Left cardiac atrium (tissue), 4 donors: ENCODE results near the gene GLRX. TPM values are rescaled to one million over a fixed set of nuclear protein-coding genes. Genes with fewer than 3 reads are reported as not detected.
"Not testable (repeated sequence)": the region's sequence is repeated elsewhere in the genome, so short reads cannot be mapped to it uniquely, and the experiment has no call there.

Source experiments
- ATAC-seq, 2 donors: fragments of 200-7000 bp; cut with Tn5 transposase; one replicate each; pipeline ENCODE4 v1.9.1; 2020; ENCODE audit warnings: mild to moderate bottlenecking in 2 of 2, moderate library complexity in 2 of 2
- DNase-seq: peaks from one replicate; pipeline ENCODE4 v3.0.0-alpha.2; 2020
- intact Hi-C, 2 donors: fragments of 100-400 bp; cut with DNase I; formaldehyde crosslinking; loops; one replicate each; pipeline versions ENCODE4 v1.14.1 to v1.15.1; 2022 to 2023
- long read RNA-seq: library from polyadenylated mRNA; unstranded; transcript quantifications from one replicate; pipeline ENCODE4 v2.0.0, GENCODE V29; 2021
- total RNA-seq, 2 donors: library from RNA; stranded (reverse); fragmentation: NEBNext Ultra II Directional; extraction: Animal tissue kit (Norgen Biotek cat#: 25700); gene quantifications; one replicate each; pipeline ENCODE4 v1.2.1, GENCODE V29; 2021
- donor health status: DM: no; HTN: yes; CAD: no.
- donor health status: DM: no; HTN: yes; CAD: no; lungs with severe emphysema.
- donor health status: DM: yes; HTN: yes; CAD: no.
- donor health status: Dilated cardiomyopathy.

Gene GLRX
- total RNA-seq, result 10 to 100 TPM; 73.1 to 76.0 TPM
- long read RNA-seq, transcript GLRX-201 (3 exons, 1,211 nt), result major isoform, 19 of 22 reads
- long read RNA-seq, partial matches to known transcripts, result 0 of 22 reads
- long read RNA-seq, other reads (novel, unspliced or antisense), result 1 of 22 reads

- ATAC-seq (peak; percentile 78), DNase-seq (peak; percentile 76)
- intact Hi-C loops, result no loop called here
Measured at GRCh38 chr5:95822542-95823181, at the start of gene GLRX. Gene GLRX (minus strand): TSS chr5:95822726. CDS start chr5:95822662, 64 bp downstream.

GRCh38 chr5:95871146-95871806, 48.8 kb upstream of the GLRX start:
- no peak for ATAC-seq
- intact Hi-C loops, result no loop called here
- DNase-seq, result no peak

- intact Hi-C loops, result no loop called here
Measured at GRCh38 chr5:95870105-95870672, 47.7 kb upstream of the GLRX start.

GRCh38 chr5:95869173-95869855, 46.8 kb upstream of the GLRX start:
- DNase-seq, ATAC-seq: not testable (repeated sequence)
- intact Hi-C loops, result loop anchor here in 1 of 2 donors (10.0 kb wide), 1 partner anchor 735 kb away; no protein-coding TSS in a partner anchor

More at GRCh38 chr5:95870105-95870672, 47.7 kb upstream of the GLRX start:
- ATAC-seq (peak; percentile 3 to 70), DNase-seq (no peak)

- no peak for ATAC-seq
Measured at GRCh38 chr5:95868136-95868535, 45.6 kb upstream of the GLRX start.

GRCh38 chr5:95866435-95867040, 44.0 kb upstream of the GLRX start:
- intact Hi-C loops, result loop anchor here in 1 of 2 donors (10.0 kb wide), 1 partner anchor 738 kb away; no protein-coding TSS in a partner anchor
- no peak for ATAC-seq
- DNase-seq, result no peak

More at GRCh38 chr5:95868136-95868535, 45.6 kb upstream of the GLRX start:
- no peak for DNase-seq
- intact Hi-C loops, result loop anchor here in 1 of 2 donors (10.0 kb wide), 1 partner anchor 737 kb away; no protein-coding TSS in a partner anchor

- intact Hi-C loops, result loop anchor here in 1 of 2 donors (5.0 to 10.0 kb wide), 2 partner anchors 92 to 740 kb away; no protein-coding TSS in a partner anchor
- DNase-seq (no peak), ATAC-seq (no peak)
Measured at GRCh38 chr5:95864944-95865504, 42.5 kb upstream of the GLRX start.

GRCh38 chr5:95864456-95864855, 41.9 kb upstream of the GLRX start:
- intact Hi-C loops, result loop anchor here in 1 of 2 donors (5.0 to 10.0 kb wide), 2 partner anchors 93 to 740 kb away; no protein-coding TSS in a partner anchor
- no peak for DNase-seq
- ATAC-seq, result no peak

GRCh38 chr5:95863383-95863757, 40.8 kb upstream of the GLRX start:
- DNase-seq (no peak), ATAC-seq (peak; percentile 2 to 39)
- intact Hi-C loops, result loop anchor here in 1 of 2 donors (5.0 to 10.0 kb wide), 2 partner anchors 94 to 741 kb away; no protein-coding TSS in a partner anchor

- no peak for ATAC-seq
- intact Hi-C loops, result loop anchor here in 1 of 2 donors (5.0 to 10.0 kb wide), 2 partner anchors 94 to 742 kb away; no protein-coding TSS in a partner anchor
- DNase-seq, result no peak
Measured at GRCh38 chr5:95862671-95863382, 40.3 kb upstream of the GLRX start.

- intact Hi-C loops, result loop anchor here in 1 of 2 donors (5.0 to 10.0 kb wide), 2 partner anchors 95 to 743 kb away; no protein-coding TSS in a partner anchor
- ATAC-seq, result no peak
- DNase-seq, result no peak
Measured at GRCh38 chr5:95861864-95862561, 39.5 kb upstream of the GLRX start.

- intact Hi-C loops, result loop anchor here in 1 of 2 donors (5.0 to 10.0 kb wide), 2 partner anchors 96 to 743 kb away; no protein-coding TSS in a partner anchor
- peak; percentile 5 to 19 for ATAC-seq
- DNase-seq, result peak; percentile 78
Measured at GRCh38 chr5:95861221-95861863, 38.8 kb upstream of the GLRX start.

GRCh38 chr5:95859661-95860060, 37.1 kb upstream of the GLRX start:
- ATAC-seq, result no peak
- intact Hi-C loops, result loop anchor here (1.0 to 10.0 kb wide), 4 partner anchors 98 to 745 kb away; no protein-coding TSS in a partner anchor

GRCh38 chr5:95858661-95859595, 36.4 kb upstream of the GLRX start:
- intact Hi-C loops, result loop anchor here (1.0 to 5.0 kb wide), 2 partner anchors 477 to 478 kb away; no protein-coding TSS in a partner anchor
- DNase-seq (peak; percentile 92), ATAC-seq (peak; percentile 75 to 80)

More at GRCh38 chr5:95859661-95860060, 37.1 kb upstream of the GLRX start:
- DNase-seq, result no peak

- DNase-seq (peak; percentile 70), ATAC-seq (peak; percentile 27 to 55)
- intact Hi-C loops, result loop anchor here in 1 of 2 donors (5.0 kb wide), 1 partner anchor 479 kb away; no protein-coding TSS in a partner anchor
Measured at GRCh38 chr5:95858023-95858461, 35.5 kb upstream of the GLRX start.
